ENCODE measurements around the gene CACNG1.

DNA sequence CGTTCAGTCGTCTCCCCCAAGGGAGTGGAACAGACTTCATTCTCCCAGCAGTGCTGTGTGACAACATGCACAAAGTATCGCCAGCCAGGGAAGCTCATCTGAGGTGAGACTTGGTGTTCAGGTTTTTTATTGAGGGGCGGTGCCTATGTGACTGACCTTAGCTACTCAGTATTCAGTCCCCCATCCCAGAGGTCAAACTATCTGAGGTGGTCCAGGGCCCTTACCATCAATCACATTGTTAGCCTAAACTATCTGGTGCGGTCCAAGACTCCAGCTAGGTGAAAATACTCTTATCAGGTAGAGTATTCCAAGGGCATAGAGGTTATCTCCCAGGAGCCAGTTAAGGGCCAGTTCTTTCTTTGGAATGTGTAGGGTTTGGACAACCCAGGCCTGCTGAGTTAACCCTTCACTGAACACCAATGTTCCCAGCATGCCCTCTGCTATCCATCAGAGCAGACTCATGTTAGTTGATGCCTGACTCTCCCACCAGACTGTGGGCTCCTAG is 5.4 kb upstream of the CACNG1 start:
- TF ChIP-seq, protein P1, sequence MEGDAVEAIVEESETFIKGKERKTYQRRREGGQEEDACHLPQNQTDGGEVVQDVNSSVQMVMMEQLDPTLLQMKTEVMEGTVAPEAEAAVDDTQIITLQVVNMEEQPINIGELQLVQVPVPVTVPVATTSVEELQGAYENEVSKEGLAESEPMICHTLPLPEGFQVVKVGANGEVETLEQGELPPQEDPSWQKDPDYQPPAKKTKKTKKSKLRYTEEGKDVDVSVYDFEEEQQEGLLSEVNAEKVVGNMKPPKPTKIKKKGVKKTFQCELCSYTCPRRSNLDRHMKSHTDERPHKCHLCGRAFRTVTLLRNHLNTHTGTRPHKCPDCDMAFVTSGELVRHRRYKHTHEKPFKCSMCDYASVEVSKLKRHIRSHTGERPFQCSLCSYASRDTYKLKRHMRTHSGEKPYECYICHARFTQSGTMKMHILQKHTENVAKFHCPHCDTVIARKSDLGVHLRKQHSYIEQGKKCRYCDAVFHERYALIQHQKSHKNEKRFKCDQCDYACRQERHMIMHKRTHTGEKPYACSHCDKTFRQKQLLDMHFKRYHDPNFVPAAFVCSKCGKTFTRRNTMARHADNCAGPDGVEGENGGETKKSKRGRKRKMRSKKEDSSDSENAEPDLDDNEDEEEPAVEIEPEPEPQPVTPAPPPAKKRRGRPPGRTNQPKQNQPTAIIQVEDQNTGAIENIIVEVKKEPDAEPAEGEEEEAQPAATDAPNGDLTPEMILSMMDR (conservative IDR thresholded peaks at IDR 0.05; ENCODE audit: low read depth, low read length): no peak
- TF ChIP-seq, protein P2, sequence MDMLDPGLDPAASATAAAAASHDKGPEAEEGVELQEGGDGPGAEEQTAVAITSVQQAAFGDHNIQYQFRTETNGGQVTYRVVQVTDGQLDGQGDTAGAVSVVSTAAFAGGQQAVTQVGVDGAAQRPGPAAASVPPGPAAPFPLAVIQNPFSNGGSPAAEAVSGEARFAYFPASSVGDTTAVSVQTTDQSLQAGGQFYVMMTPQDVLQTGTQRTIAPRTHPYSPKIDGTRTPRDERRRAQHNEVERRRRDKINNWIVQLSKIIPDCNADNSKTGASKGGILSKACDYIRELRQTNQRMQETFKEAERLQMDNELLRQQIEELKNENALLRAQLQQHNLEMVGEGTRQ (IDR thresholded peaks at IDR 0.05; ENCODE audit: low read depth, low read length): no peak
- TF ChIP-seq POLR2A (IDR thresholded peaks at IDR 0.05; ENCODE audit: low read depth, low read length) (no peak), FOS (IDR thresholded peaks at IDR 0.05; ENCODE audit: low read depth, low read length) (no peak), RCOR1 (IDR thresholded peaks at IDR 0.05; ENCODE audit: insufficient replicate concordance, low read length) (no peak), RFX5 (IDR thresholded peaks at IDR 0.05; ENCODE audit: low read depth, low read length) (no peak), MAFK (IDR thresholded peaks at IDR 0.05; ENCODE audit: low read depth, low read length) (no peak), MAZ (IDR thresholded peaks at IDR 0.05; ENCODE audit: borderline replicate concordance, low read depth, low read length) (no peak), CHD1 (IDR thresholded peaks at IDR 0.05; ENCODE audit: low read depth, low read length) (no peak), SMC3 (IDR thresholded peaks at IDR 0.05; ENCODE audit: low read depth, low read length) (no peak), RAD21 (IDR thresholded peaks at IDR 0.05; ENCODE audit: low read length) (no peak), CEBPB (IDR thresholded peaks at IDR 0.05; ENCODE audit: low read depth, low read length) (no peak), BHLHE40 (IDR thresholded peaks at IDR 0.05; ENCODE audit: low read depth, low read length) (no peak)
- TF ChIP-seq, protein P3, sequence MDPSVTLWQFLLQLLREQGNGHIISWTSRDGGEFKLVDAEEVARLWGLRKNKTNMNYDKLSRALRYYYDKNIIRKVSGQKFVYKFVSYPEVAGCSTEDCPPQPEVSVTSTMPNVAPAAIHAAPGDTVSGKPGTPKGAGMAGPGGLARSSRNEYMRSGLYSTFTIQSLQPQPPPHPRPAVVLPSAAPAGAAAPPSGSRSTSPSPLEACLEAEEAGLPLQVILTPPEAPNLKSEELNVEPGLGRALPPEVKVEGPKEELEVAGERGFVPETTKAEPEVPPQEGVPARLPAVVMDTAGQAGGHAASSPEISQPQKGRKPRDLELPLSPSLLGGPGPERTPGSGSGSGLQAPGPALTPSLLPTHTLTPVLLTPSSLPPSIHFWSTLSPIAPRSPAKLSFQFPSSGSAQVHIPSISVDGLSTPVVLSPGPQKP (IDR thresholded peaks at IDR 0.05; ENCODE audit: borderline replicate concordance, low read depth, low read length): no peak

Data from IMR-90 (cell line).